Activated CD4-positive, alpha-beta T cell treated with anti-CD3 and anti-CD28 coated beads for 4 hours (primary cell): ENCODE data around the gene SYTL2.
"Not testable (repeated sequence)": the region's sequence is repeated elsewhere in the genome, so short reads cannot be mapped to it uniquely, and the experiment has no call there.

Experiments
- DNase-seq, 2 donors: peaks; one replicate each; pipeline ENCODE4 v3.0.0-alpha.2; 2020

The SYTL2 gene, protein sequence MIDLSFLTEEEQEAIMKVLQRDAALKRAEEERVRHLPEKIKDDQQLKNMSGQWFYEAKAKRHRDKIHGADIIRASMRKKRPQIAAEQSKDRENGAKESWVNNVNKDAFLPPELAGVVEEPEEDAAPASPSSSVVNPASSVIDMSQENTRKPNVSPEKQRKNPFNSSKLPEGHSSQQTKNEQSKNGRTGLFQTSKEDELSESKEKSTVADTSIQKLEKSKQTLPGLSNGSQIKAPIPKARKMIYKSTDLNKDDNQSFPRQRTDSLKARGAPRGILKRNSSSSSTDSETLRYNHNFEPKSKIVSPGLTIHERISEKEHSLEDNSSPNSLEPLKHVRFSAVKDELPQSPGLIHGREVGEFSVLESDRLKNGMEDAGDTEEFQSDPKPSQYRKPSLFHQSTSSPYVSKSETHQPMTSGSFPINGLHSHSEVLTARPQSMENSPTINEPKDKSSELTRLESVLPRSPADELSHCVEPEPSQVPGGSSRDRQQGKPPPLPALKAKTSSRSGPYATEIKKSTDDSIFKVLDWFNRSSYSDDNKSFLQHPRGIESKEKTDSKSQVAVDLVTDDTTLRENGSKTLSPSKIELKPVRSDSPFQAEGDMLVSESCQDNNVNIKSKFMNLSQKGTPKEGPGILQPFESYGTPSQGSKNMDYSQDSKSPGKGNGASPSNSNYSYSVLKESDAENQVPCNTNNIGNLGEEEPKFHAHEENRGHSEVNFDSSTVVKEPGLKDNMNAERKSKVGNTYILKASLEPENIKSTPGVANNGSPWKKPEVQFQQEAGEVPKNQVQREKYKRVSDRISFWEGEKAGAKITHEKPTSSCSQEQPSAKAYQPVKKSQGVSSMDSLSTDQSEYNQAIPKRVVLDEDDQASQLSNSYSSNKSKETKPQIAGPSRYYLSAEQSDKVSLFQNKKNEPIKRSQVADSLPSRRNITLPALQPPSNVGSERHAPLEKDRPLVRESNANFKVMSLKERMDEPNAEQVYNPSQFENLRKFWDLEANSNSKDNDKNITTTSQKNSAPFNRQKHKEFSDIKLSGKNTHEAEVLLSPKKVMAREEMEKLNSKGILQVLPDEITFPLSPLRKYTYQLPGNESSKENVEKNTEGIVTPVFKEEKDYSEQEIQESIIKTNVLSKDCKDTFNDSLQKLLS (N-terminal part only)

DNA sequence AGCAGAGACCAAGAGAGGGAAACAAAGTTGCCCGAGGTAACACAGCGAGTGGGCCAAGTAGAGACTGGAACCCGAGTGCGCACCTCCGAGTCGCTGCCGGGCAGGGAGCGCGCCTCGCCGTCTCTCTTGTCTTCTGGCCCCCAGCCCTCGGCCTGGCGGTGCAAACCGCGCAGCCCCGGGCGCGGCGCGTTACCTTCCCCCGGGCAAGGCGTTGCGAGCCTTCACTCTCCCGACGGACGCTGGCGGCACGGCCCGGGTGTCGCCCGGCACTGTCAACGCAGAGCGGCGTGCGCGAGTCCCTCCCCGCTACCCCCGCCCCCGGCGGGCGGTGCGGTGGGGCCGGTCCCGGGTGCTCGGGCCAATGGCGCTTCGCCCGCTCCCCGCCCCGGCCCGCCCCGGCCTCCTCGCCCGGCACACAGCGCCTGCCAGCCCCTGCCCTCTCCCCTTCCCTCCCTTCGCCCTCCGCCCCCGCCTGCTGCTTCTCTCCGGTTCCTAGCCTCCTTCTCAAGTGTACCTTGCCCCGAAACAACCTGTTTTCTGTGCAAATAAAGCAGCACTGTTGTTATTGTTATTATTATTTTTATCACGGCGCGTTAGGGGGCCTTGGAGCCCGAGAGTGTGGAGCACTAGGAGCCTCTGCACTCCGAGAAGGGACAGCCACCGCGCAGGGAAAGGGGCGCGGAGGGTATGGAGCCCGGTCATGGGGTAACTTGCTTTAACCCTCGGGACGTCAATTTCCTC, at the start of gene SYTL2:
Gene SYTL2, minus strand, starts transcription at position 271 of the 741 bp plus-strand sequence. CDS start 53,416 bp downstream, outside the sequence.
- peak; percentile 68 to 71 for DNase-seq

DNA sequence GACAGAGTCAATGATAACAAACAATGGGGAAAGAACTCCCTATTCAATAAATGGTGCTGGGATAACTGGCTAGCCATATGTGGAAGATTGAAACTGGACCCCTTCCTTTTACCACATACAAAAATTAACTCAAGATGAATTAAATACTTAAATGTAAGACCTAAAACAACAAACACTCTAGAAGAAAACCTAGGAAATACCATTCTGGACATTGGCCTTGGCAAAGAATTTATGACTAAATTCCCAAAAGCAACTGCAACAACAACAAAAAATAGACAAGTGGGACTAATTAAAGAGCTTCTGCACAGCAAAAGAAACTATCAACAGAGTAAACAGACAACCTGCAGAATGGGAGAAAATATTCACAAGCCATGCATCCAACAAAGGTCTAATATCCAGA, 48.6 kb upstream of the SYTL2 start:
- DNase-seq = not testable (repeated sequence)

DNA sequence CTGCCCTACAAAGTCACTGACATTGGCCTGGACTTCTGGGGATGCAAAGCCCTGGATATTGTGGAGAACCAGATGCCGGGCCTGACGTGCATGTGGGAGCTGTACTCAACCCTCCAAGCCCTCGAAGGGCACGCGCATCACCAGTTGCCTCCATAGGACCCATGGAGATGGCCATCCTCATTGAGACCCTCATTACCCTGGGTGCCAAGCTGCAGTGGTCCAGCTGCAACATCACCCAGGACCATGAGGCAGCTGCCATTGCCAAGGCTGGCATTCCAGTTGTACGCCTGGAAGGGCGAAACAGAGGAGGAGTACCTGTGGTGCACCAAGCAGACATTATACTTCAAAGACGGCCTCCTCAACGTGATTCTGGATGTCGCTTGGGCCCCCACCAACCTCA, 46.2 kb upstream of the SYTL2 start:
- no peak for DNase-seq

DNA sequence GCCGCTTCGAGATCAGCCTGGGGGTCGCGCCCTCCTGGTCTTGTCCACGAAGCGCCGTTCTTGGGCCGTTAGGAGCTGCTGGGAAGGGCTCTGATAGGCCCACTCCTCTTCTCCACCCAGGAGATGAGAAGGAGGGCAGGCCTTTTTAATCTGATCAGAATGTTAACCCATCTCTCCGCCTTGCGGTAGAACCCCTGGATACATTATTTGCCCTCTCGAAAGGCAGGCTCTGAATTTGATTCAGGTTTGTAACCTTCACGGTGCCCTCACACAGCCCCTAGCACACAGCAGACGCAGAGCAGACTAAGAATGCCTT, 44.4 kb upstream of the SYTL2 start, which contains the start of gene CCDC83:
Gene CCDC83, plus strand, starts transcription at position 43 of the 316 bp plus-strand sequence. CDS start 9,741 bp downstream, outside the sequence.
- no peak for DNase-seq

DNA sequence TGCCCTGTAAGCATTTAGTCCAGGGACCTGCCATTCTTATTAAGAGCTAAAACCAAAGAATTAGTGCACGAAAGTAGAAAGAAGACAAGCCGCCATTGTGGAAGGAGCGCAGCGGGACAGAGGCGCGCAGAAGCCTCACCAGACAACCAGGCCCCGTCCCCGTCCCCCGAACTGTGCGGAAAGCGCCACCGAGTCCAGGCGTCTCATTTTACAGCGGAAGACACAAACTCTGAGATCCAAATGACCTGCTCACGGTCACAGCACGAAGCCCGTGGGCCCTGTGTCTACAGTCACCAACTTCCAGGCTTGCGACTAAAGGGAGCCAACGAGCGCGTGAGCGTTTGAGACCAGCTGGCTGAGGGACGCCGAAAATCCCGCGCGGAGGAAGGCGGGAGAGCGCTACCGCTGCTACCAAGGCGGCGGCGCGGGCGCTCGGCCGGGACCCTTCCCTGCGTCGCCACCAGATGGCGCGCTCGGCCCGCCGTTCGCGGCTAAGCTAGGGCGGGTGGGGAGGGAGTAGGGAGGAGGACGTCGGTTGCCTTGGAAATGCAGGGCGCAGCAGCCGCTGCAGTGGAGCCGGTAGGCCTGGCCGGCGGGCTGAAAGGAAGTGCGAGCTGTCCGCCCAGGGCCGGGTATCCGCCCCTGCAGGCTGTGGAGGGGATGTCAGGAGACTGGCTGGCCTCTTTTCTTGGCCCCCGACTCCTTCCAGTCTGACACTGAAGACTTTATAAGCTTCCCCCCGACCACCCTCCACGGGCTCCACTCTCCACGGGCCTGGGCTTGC, 43.8 kb upstream of the SYTL2 start:
- peak; percentile 81 to 88 for DNase-seq

DNA sequence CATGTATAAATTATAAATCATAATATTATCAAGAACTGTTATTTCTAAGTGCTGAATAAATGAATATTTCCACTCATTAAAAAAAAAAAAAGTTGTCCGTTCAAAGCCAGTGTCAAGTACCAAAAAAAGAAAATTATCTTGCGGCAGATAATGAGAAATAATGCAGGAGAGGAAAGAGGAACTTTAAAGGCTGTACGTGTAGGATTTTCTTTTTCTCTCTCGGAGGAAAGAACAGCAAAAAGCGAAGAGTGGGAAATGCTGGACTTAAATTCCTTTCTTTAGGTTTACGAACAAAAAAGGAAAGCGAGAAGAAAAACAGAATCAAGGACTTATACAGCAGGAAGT, 43.2 kb upstream of the SYTL2 start:
- DNase-seq = no peak

DNA sequence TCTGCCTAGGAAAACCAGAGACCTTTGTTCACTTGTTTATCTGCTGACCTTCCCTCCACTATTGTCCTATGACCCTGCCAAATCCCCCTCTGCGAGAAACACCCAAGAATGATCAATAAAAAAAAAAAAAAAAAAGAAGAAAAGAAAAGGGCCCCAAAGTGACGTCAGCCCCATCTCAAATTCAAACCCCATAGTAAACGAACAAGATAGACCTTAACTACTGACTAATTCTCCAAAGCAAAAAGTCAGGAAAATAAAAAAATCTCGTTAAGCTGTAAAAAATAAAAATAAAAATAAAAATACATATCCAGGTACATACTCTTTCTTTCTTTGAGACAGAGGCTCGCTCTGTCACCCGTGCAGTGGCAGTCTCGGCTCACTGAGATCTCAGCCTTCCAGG, 42.6 kb upstream of the SYTL2 start:
- not testable (repeated sequence) for DNase-seq

DNA sequence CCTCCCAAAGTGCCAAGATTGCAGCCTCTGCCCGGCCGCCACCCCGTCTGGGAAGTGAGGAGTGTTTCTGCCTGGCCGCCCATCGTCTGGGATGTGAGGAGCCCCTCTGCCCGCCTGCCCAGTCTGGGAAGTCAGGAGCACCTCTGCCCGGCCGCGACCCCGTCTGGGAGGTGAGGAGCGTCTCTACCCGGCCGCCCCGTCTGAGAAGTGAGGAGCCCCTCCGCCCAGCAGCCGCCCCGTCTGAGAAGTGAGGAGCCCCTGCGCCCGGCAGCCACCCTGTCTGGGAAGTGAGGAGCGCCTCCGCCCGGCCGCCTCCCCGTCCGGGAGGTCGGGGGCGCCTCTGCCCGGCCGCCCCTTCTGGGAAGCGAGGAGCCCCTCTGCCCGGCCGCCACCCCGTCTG, 41.8 kb upstream of the SYTL2 start:
- not testable (repeated sequence) for DNase-seq

DNA sequence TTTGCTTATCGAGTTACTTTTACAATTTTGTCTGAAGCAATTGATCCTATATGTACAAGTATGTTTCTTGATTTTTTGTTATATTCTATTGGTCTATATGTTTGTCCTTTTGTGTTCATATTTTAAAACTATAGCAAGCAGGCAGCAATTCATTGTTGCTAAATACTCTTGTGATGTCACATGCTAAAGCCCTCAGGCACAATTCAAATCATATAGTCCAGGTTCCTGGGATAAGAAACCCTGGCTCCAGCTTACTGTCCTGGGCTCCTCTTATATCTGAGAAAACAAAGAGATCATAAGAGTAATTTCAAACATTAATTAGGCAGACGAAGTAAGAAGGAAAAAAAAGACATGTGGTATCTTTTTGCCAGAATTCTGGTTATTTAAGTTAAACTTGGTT, 37.6 kb upstream of the SYTL2 start:
- DNase-seq = no peak

DNA sequence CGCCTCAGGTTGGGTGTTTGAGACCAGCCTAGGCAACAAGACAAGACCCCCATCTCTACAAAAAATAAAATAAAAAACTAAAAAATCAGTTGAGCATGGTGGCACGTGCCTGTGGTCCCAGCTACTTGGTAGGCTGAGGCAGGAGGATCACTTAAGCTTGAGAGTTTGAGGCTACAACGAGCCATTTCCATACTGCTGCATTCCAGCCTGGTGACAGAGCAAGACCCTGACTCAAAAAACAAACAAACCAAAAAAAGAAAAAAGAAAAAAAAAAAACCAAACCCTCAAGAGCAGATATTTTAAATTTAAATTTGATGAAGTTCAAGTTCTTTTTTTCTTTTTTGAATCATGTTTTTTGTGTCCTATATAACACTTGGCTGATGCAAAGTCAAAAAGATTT, 37.1 kb upstream of the SYTL2 start:
- DNase-seq = no peak

DNA sequence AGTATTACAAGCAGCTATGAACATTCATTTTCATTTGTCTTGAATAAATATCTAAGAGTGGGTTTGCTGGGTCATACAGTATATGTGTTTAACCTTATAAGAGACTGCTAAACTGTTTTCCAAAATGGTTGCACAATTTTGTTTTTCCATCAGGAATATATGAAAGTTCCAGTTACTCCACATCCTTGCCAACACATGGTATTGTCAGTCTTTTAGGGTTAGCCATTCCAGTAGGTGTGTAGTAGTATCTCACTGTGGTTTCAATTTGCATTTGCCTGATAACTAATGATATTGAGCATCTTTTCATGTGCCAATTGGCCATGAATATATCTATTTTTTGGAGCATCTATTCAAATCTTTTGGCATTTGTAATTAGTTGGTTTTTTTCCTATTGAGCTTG, 36.5 kb upstream of the SYTL2 start:
- DNase-seq = no peak

DNA sequence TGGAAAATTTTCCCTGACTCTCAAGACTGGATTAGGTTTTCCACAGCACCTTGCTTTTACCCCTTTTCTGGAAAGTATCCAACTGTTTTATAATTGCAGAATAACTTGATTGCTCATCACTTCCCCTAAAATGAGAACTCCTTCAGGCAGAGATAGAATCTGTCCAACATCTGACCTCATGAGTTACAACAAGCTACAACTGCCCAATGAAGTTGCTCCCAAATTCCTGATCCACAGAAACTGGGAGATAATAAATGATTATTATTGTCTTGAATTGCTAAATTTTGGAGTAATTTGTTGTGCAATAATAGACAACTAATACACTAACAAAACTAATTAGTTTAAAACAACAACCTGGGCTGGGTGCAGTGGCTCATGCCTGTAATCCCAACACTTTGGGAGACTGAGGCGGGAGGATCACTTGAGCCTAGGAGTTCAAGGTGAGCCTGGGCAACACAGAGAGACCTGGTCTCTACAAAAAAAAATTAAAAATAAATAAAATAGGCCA, 34.2 kb upstream of the SYTL2 start:
- no peak for DNase-seq

DNA sequence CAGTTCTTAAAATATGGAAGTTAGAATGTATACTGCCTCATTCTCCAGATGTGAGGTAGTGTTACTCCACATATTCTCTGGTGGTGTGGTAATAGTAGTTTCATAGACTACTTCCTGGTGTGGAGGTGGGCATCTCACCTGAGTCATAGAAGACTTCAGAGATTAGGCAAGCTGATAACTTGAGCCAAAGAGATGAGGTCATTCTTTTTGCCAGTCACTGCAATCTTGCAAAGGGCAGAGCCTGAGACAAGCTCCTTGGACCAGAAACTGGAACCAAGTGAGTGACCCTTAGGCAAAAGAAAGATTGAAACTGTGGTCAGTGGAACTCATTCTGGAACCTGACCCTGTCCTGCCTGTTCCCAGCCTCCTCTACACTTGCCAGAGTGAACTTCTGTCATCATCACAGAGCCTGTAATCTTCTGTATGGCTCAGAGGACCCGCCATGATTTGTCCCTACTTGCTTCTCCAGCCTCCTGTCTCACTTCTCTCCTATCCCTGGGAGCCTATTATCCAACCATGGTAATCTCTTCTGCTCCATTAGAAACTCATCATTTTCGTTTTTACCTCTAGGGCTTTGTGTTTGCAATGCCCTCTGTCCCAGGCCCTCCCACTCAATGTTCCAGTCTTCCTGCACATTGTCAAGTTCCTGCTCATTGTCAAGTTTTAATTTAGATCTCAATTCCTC, 33.6 kb upstream of the SYTL2 start:
- DNase-seq = no peak

DNA sequence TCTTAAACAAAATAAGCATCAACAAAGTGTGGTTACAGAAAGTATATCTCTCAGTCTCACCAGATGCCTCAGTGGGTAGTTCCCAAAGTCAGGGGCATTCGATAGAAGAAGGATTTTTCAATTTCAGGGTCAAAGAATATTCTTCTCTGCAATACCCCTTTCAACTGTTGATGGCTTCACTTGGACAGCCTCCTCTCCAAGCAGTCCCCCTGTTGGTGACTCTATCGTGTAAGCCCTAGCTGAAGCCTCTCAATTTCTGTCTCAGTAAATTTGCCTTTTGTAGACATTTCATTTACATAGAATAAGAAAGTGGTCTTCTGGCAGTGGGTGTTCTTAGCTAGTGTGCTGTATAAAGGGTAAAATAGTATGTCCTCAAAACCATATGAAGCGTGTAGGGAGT, 33.0 kb upstream of the SYTL2 start:
- DNase-seq = no peak

DNA sequence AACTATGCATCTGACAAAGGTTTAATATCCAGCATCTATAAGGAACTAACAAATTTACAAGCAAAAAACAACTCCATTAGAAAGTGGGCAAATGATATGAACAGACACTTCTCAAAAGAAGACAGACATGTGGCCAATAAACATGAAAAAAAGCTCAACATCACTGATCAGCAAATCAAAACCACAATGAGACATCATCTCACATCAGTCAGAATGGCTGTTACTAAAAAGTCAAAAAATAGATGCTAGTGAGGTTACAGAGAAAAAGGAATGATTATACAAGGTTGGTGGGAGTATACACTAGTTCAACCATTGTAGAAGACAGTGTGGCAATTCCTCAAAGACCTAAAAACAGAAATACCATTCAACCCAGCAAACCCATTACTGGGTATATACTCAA, 30.0 kb upstream of the SYTL2 start:
- DNase-seq = not testable (repeated sequence)

DNA sequence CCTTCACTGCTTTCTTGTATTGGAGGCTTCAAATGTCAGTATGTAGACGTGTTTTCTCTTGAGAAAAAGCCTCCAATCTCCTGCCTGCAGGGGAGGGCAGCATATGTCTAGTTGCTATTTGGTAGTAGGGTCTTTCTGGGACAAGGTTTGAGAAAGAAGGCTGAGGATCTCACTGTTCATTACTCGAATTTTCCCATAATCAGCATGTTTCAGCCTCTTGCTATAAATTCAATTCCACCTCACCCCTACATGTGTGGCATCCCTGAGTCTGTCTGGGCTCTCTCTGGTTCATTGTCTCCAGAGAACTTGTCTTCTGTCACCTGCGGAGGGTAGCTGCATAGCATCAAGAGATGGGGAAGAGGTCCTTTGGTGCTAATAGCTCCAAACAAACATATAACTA, 24.8 kb upstream of the SYTL2 start:
- DNase-seq = no peak

DNA sequence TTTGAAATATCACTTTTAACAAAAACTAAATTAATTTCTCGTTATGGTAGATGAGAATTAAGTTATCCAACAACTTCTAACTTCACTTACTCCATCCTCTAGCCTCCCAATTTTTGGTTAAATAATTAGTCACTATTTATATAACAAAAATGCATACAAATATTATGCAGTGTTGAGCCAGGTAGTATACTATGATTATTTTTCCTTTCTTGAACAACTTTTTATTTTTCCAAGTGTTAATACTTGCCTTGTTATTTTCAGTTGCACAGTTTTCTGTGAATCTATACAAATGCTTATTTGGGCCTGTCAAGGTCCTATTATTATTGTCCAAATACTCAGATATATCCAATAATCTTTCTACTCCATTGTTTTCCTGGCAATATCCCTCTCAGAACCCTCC, 24.3 kb upstream of the SYTL2 start:
- no peak for DNase-seq

DNA sequence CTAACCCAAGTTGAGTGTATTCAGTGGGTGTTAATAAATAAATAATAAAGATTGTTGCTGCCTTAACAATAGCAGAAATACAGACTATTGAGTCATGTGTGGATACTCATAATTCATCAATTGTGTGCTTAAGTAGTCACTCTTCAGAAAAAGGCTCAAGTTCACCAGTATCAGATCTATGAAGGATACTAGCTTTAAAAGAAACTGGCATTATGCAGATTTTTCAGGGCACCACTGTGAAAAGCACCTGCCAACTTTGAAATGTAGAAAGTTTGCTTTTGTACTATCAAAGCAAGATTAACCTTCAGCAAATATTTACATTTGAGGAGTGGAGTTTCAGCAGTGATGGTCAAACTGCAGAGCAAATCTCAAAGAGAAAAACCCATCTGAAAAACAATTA, 20.1 kb upstream of the SYTL2 start:
- no peak for DNase-seq

DNA sequence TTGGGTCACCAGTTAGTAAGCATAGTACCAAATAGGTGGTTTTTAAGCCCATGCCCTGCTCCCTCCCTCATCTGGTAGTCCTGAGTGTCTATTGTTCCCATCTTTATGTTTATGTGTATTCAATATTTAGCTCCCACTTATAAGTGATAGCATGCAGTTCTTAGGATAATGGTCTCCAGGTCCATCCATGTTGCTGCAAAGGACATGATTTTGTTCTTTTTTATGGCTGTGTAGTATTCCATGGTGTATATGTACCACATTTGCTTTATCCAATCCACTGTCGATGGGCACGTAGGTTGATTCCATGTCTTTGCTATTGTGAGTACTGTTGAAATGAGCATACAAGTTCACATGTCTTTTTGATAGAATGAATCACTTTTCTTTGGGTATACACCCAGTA, 18.2 kb upstream of the SYTL2 start:
- no peak for DNase-seq

DNA sequence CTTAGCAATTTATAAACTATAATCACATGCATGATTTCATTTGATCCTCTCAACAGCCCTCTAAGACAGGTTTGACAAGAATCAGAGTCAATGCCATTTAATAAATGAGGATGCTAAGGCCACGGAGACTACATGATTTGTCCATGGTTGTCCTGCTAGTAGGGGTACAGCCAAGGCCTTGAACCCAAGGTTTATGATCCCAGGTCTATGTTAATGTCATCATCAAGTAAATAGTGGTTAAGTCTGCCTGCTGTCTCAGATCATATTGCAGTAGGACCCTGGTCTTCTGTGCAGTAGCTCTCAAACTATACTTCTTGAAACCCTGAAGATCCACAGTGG, 17.7 kb upstream of the SYTL2 start:
- no peak for DNase-seq
